MM.1S (cell line): Measurements from ENCODE around the gene DGAT2.

ENCODE experiments used
- DNase-seq: peaks from one replicate; pipeline ENCODE4 v3.0.0-alpha.2; 2015
- H2AFZ ChIP-seq: fragments of 300-600 bp; sonication (generic); 2 replicates; pipeline ENCODE4 v1.6.0; 2016; ENCODE audit warnings: antibody characterized with exemption, low read length
- H3F3A ChIP-seq: fragments of 300-600 bp; sonication (generic); 2 replicates; pipeline ENCODE4 v1.6.1; 2016; ENCODE audit warnings: mild to moderate bottlenecking, antibody characterized with exemption, low read length, moderate library complexity, mixed read lengths; ENCODE audit not compliant: insufficient read depth
- H3K27ac ChIP-seq: fragments of 300-600 bp; sonication (generic); 2 replicates; pipeline ENCODE4 v1.5.1; 2016; ENCODE audit warnings: mild to moderate bottlenecking, low read length
- H3K27me3 ChIP-seq: fragments of 300-600 bp; sonication (generic); replicated peaks from 2 replicates; pipeline ENCODE4 v1.6.0; 2016; ENCODE audit warnings: low read length; ENCODE audit not compliant: insufficient read depth
- H3K36me3 ChIP-seq: fragments of 300-600 bp; sonication (generic); replicated peaks from 2 replicates; pipeline ENCODE4 v1.6.1; 2016; ENCODE audit warnings: mild to moderate bottlenecking, low read length, mixed read lengths; ENCODE audit not compliant: insufficient read depth
- H3K4me1 ChIP-seq: fragments of 300-600 bp; sonication (generic); 2 replicates; pipeline ENCODE4 v1.6.1; 2016; ENCODE audit warnings: low read length, mixed read lengths
- H3K4me2 ChIP-seq: fragments of 300-600 bp; sonication (generic); 2 replicates; pipeline ENCODE4 v1.6.0; 2016; ENCODE audit warnings: low read depth, low read length
- H3K4me3 ChIP-seq: fragments of 300-600 bp; sonication (generic); 2 replicates; pipeline ENCODE4 v1.5.1; 2016; ENCODE audit warnings: low read length, mixed read lengths
- H3K79me2 ChIP-seq: fragments of 300-600 bp; sonication (generic); 2 replicates; pipeline ENCODE4 v1.6.1; 2016; ENCODE audit warnings: mixed run types, low read length, mixed read lengths
- H3K9ac ChIP-seq: fragments of 300-600 bp; sonication (generic); 2 replicates; pipeline ENCODE4 v1.6.1; 2016; ENCODE audit warnings: low read length, mixed read lengths
- H3K9me2 ChIP-seq: fragments of 300-600 bp; sonication (generic); replicated peaks from 2 replicates; pipeline ENCODE4 v1.6.1; 2016; ENCODE audit warnings: mild to moderate bottlenecking, low read length, mixed read lengths; ENCODE audit not compliant: insufficient read depth
- H3K9me3 ChIP-seq: fragments of 300-600 bp; sonication (generic); replicated peaks from 2 replicates; pipeline ENCODE4 v1.6.1; 2016; ENCODE audit warnings: mild to moderate bottlenecking, low read length, mixed read lengths; ENCODE audit not compliant: insufficient read depth
- H4K20me1 ChIP-seq: fragments of 300-600 bp; sonication (generic); 2 replicates; pipeline ENCODE4 v1.6.1; 2016; ENCODE audit warnings: mild to moderate bottlenecking, low read length, moderate library complexity, mixed read lengths; ENCODE audit not compliant: insufficient read depth
- CTCF ChIP-seq: fragments of 300-600 bp; sonication (generic); IDR thresholded peaks from 2 replicates; pipeline ENCODE4 v1.5.1; 2016; ENCODE audit warnings: antibody characterized with exemption, low read length, mixed read lengths
- EZH2 ChIP-seq: fragments of 300-600 bp; sonication (generic); optimal IDR thresholded peaks from 2 replicates; pipeline ENCODE3; 2017; ENCODE audit warnings: low read depth, mild to moderate bottlenecking, antibody characterized with exemption, low read length, mixed read lengths
- EZH2phosphoT487 ChIP-seq: fragments of 300-600 bp; sonication (generic); IDR thresholded peaks from 2 replicates; pipeline ENCODE4 v1.6.1; 2018; ENCODE audit warnings: antibody characterized with exemption, low read length

The DGAT2 gene

GRCh38 chr11:75776546-75776945 lies 8.0 kb downstream of the DGAT2 start:
- H3F3A ChIP-seq, result no peaks in the 10 kb centered on the region
- no peaks in the 10 kb centered on the region for H3K27me3 ChIP-seq
- H3K9me3 ChIP-seq, result no peaks in the 10 kb centered on the region
- no peaks in the 10 kb centered on the region for H3K79me2 ChIP-seq
- no peak overlapping the region for H3K27ac ChIP-seq
- DNase-seq, result no peak
- no peak overlapping the region for H3K4me2 ChIP-seq
- H4K20me1 ChIP-seq, result no peaks in the 10 kb centered on the region
- H3K9ac ChIP-seq, result no peak overlapping the region
- H3K36me3 ChIP-seq, result no peaks in the 10 kb centered on the region
- H2AFZ ChIP-seq, result no peak overlapping the region
- H3K9me2 ChIP-seq, result no peaks in the 10 kb centered on the region
- peaks cover 12% of the 10 kb centered on the region for H3K4me1 ChIP-seq
- no peak for TF ChIP-seq EZH2phosphoT487
- no peak for TF ChIP-seq CTCF
- no peak for TF ChIP-seq EZH2
- H3K4me3 ChIP-seq, result no peak overlapping the region

- no peak for TF ChIP-seq CTCF
- TF ChIP-seq EZH2, result no peak
- no peak for TF ChIP-seq EZH2phosphoT487
- no peak overlapping the region for H3K4me3 ChIP-seq
- H2AFZ ChIP-seq, result no peak overlapping the region
- no peak overlapping the region for H3K27ac ChIP-seq
- H3K27me3 ChIP-seq, result no peaks in the 10 kb centered on the region
- peaks cover 12% of the 10 kb centered on the region for H3K4me1 ChIP-seq
- H3K9ac ChIP-seq, result no peak overlapping the region
- H3K36me3 ChIP-seq, result no peaks in the 10 kb centered on the region
- no peaks in the 10 kb centered on the region for H3F3A ChIP-seq
- H4K20me1 ChIP-seq, result no peaks in the 10 kb centered on the region
- no peak for DNase-seq
- H3K79me2 ChIP-seq, result no peaks in the 10 kb centered on the region
- H3K9me2 ChIP-seq, result no peaks in the 10 kb centered on the region
- no peaks in the 10 kb centered on the region for H3K9me3 ChIP-seq
- H3K4me2 ChIP-seq, result no peak overlapping the region
Measured at GRCh38 chr11:75777461-75778110, 9.0 kb downstream of the DGAT2 start.

GRCh38 chr11:75778962-75779361 lies 10.4 kb downstream of the DGAT2 start:
- Histone ChIP-seq H2AFZ (no peak overlapping the region), H3F3A (no peaks in the 10 kb centered on the region), H3K4me3 (no peak overlapping the region), H3K9ac (no peak overlapping the region), H3K27me3 (no peaks in the 10 kb centered on the region), H3K9me2 (no peaks in the 10 kb centered on the region), H3K79me2 (no peaks in the 10 kb centered on the region), H4K20me1 (no peaks in the 10 kb centered on the region), H3K4me2 (no peak overlapping the region), H3K27ac (no peak overlapping the region), H3K36me3 (no peaks in the 10 kb centered on the region), H3K4me1 (peaks cover 1% of the 10 kb centered on the region; the same call in 1 of the 2 replicates), H3K9me3 (no peaks in the 10 kb centered on the region)
- no peak for DNase-seq
- TF ChIP-seq EZH2phosphoT487 (no peak), EZH2 (no peak), CTCF (no peak)
